ENCODE results near the gene AUNIP. TPM values are rescaled to one million over a fixed set of nuclear protein-coding genes. Genes with fewer than 3 reads are reported as not detected.

The AUNIP gene
- total RNA-seq, 1 donor = 1.3 TPM

GRCh38 chr1:25833158-25833557 lies 26.1 kb downstream of the AUNIP start:
- no peak for DNase-seq (ENCODE audit: low read depth in 2 of 3, low spot score in 2 of 3)

- no peak for DNase-seq (ENCODE audit: low read depth in 2 of 3, low spot score in 2 of 3)
Measured at GRCh38 chr1:25832336-25833037, 26.8 kb downstream of the AUNIP start.

- no peak for DNase-seq (ENCODE audit: low read depth in 2 of 3, low spot score in 2 of 3)
Measured at GRCh38 chr1:25831569-25832196, 27.6 kb downstream of the AUNIP start.

- DNase-seq (ENCODE audit: low read depth in 2 of 3, low spot score in 2 of 3) = no peak
Measured at GRCh38 chr1:25829046-25829445, 30.2 kb downstream of the AUNIP start.

- DNase-seq (ENCODE audit: low read depth in 2 of 3, low spot score in 2 of 3) = no peak
Measured at GRCh38 chr1:25828491-25828890, 30.8 kb downstream of the AUNIP start.

- no peak for DNase-seq (ENCODE audit: low read depth in 2 of 3, low spot score in 2 of 3)
Measured at GRCh38 chr1:25826571-25826970, 32.7 kb downstream of the AUNIP start.

GRCh38 chr1:25825605-25826004 lies 33.7 kb downstream of the AUNIP start:
- no peak for DNase-seq (ENCODE audit: low read depth in 2 of 3, low spot score in 2 of 3)

GRCh38 chr1:25821630-25822091 lies 37.6 kb downstream of the AUNIP start:
- DNase-seq (ENCODE audit: low read depth in 2 of 3, low spot score in 2 of 3) = no peak

GRCh38 chr1:25821112-25821476 lies 38.2 kb downstream of the AUNIP start:
- DNase-seq (ENCODE audit: low read depth in 2 of 3, low spot score in 2 of 3) = no peak

GRCh38 chr1:25820247-25821111 lies 38.8 kb downstream of the AUNIP start:
- peak in 2 of 3 donors; percentile 53 to 77 for DNase-seq (ENCODE audit: low read depth in 2 of 3, low spot score in 2 of 3)

GRCh38 chr1:25819491-25820246 lies 39.6 kb downstream of the AUNIP start, which contains the start of gene MTFR1L:
TSS of gene MTFR1L (plus strand) at chr1:25819954. CDS start at chr1:25823105, 3,151 bp downstream.
- DNase-seq (ENCODE audit: low read depth in 2 of 3, low spot score in 2 of 3) = peak; percentile 82 to 89 (median 87)

GRCh38 chr1:25818569-25818968 lies 40.7 kb downstream of the AUNIP start:
- DNase-seq (ENCODE audit: low read depth in 2 of 3, low spot score in 2 of 3) = no peak

GRCh38 chr1:25817840-25818501 lies 41.3 kb downstream of the AUNIP start:
- DNase-seq (ENCODE audit: low read depth in 2 of 3, low spot score in 2 of 3) = no peak

- DNase-seq (ENCODE audit: low read depth in 2 of 3, low spot score in 2 of 3) = no peak
Measured at GRCh38 chr1:25816112-25816718, 43.0 kb downstream of the AUNIP start.

- no peak for DNase-seq (ENCODE audit: low read depth in 2 of 3, low spot score in 2 of 3)
Measured at GRCh38 chr1:25815208-25816111, 43.8 kb downstream of the AUNIP start.

GRCh38 chr1:25814549-25815087 lies 44.6 kb downstream of the AUNIP start:
- no peak for DNase-seq (ENCODE audit: low read depth in 2 of 3, low spot score in 2 of 3)

GRCh38 chr1:25813734-25814471 lies 45.4 kb downstream of the AUNIP start:
- DNase-seq (ENCODE audit: low read depth in 2 of 3, low spot score in 2 of 3) = no peak
